Epithelial cell of proximal tubule (primary cell): ENCODE measurements around the gene PIWIL4. TPM values are rescaled to one million over a fixed set of nuclear protein-coding genes. Genes with fewer than 3 reads are reported as not detected.

Source experiments
- DNase-seq: peaks from one replicate; pipeline ENCODE4 v3.0.0-alpha.2; 2011; ENCODE audit warnings: low read depth
- H3K4me3 ChIP-seq: 2 replicates; pipeline ENCODE4 v1.5.1; 2011; ENCODE audit warnings: low read depth, mild to moderate bottlenecking, low read length
- CTCF ChIP-seq: conservative IDR thresholded peaks from 2 replicates; pipeline ENCODE4 v1.5.1; 2012; ENCODE audit warnings: low read depth, mild to moderate bottlenecking, low read length
- total RNA-seq: library from RNA; depleted of rRNA; stranded (reverse); fragments of >200 nt; gene quantifications from 2 replicates; pipeline ENCODE4 v1.2.3, GENCODE V29; 2015

Gene PIWIL4
- total RNA-seq, 1 donor from 2014 or later: 1.2 TPM

GRCh38 chr11:94583866-94584500, 16.8 kb downstream of the PIWIL4 start:
- peak; percentile 32 for DNase-seq
- no peak overlapping the region for H3K4me3 ChIP-seq
- TF ChIP-seq CTCF: no peak

GRCh38 chr11:94584978-94585377, 17.8 kb downstream of the PIWIL4 start:
- no peak overlapping the region for H3K4me3 ChIP-seq
- TF ChIP-seq CTCF: no peak
- no peak for DNase-seq

GRCh38 chr11:94585399-94585798, 18.2 kb downstream of the PIWIL4 start:
- DNase-seq: no peak
- no peak overlapping the region for H3K4me3 ChIP-seq
- TF ChIP-seq CTCF: no peak

GRCh38 chr11:94586546-94586945, 19.4 kb downstream of the PIWIL4 start:
- no peak for DNase-seq
- H3K4me3 ChIP-seq: no peak overlapping the region
- no peak for TF ChIP-seq CTCF

GRCh38 chr11:94586978-94587377, 19.8 kb downstream of the PIWIL4 start:
- no peak for DNase-seq
- no peak overlapping the region for H3K4me3 ChIP-seq
- TF ChIP-seq CTCF: no peak

- DNase-seq: no peak
Measured at GRCh38 chr11:94588366-94588942, 21.3 kb downstream of the PIWIL4 start.

More at GRCh38 chr11:94588366-94588942, 21.3 kb downstream of the PIWIL4 start:
- H3K4me3 ChIP-seq: no peak overlapping the region
- TF ChIP-seq CTCF: no peak
